ENCODE data around the gene DDX1.
"Not testable (repeated sequence)": the region's sequence is repeated elsewhere in the genome, so short reads cannot be mapped to it uniquely, and the experiment has no call there.

The DDX1 gene

GRCh38 chr2:15591692-15592463 lies at the start of gene DDX1:
TSS of gene DDX1 (plus strand) at chr2:15591868. CDS start at chr2:15591934, 66 bp downstream.
- peak; percentile 82 to 85 for DNase-seq

- not testable (repeated sequence) for DNase-seq
Measured at GRCh38 chr2:15542269-15542668, 49.4 kb upstream of the DDX1 start.

- no peak for DNase-seq
Measured at GRCh38 chr2:15543053-15543452, 48.6 kb upstream of the DDX1 start.

- DNase-seq, result no peak
Measured at GRCh38 chr2:15543541-15543940, 48.1 kb upstream of the DDX1 start.

GRCh38 chr2:15544227-15544626 lies 47.4 kb upstream of the DDX1 start:
- no peak for DNase-seq

- DNase-seq, result peak in 1 of 2 experiments; percentile 5
Measured at GRCh38 chr2:15546297-15547098, 45.2 kb upstream of the DDX1 start.

- DNase-seq, result no peak
Measured at GRCh38 chr2:15547115-15547876, 44.4 kb upstream of the DDX1 start.

GRCh38 chr2:15548974-15549373 lies 42.7 kb upstream of the DDX1 start:
- no peak for DNase-seq

GRCh38 chr2:15553519-15553918 lies 38.1 kb upstream of the DDX1 start:
- no peak for DNase-seq

- no peak for DNase-seq
Measured at GRCh38 chr2:15553951-15554350, 37.7 kb upstream of the DDX1 start.

- no peak for DNase-seq
Measured at GRCh38 chr2:15554525-15555218, 37.0 kb upstream of the DDX1 start.

- no peak for DNase-seq
Measured at GRCh38 chr2:15555760-15556193, 35.9 kb upstream of the DDX1 start.

- no peak for DNase-seq
Measured at GRCh38 chr2:15556311-15556930, 35.2 kb upstream of the DDX1 start.

GRCh38 chr2:15557887-15558311 lies 33.8 kb upstream of the DDX1 start:
- no peak for DNase-seq

GRCh38 chr2:15559379-15560139 lies 32.1 kb upstream of the DDX1 start:
- DNase-seq, result no peak

- DNase-seq, result peak in 1 of 2 experiments; percentile 3
Measured at GRCh38 chr2:15560140-15560987, 31.3 kb upstream of the DDX1 start.

- peak; percentile 68 to 71 for DNase-seq
Measured at GRCh38 chr2:15560988-15561573, 30.6 kb upstream of the DDX1 start, which contains the start of gene NBAS. TSS of gene NBAS (minus strand) at chr2:15561334. CDS start at chr2:15561304, 30 bp downstream.

- peak; percentile 17 to 38 for DNase-seq
Measured at GRCh38 chr2:15561574-15562344, 29.9 kb upstream of the DDX1 start.

All from stimulated activated CD4-positive, alpha-beta T cell treated with anti-CD3 and anti-CD28 coated beads, Interleukin-4, amount 100 ng/mL, for 4 hours (primary cell).